ENCODE results near the gene CAMK1D.
A peak's percentile ranks its signal among the peaks of the same experiment; 100 is the strongest.
"Not testable (repeated sequence)": the region's sequence is repeated elsewhere in the genome, so short reads cannot be mapped to it uniquely, and the experiment has no call there.

Gene CAMK1D

DNA sequence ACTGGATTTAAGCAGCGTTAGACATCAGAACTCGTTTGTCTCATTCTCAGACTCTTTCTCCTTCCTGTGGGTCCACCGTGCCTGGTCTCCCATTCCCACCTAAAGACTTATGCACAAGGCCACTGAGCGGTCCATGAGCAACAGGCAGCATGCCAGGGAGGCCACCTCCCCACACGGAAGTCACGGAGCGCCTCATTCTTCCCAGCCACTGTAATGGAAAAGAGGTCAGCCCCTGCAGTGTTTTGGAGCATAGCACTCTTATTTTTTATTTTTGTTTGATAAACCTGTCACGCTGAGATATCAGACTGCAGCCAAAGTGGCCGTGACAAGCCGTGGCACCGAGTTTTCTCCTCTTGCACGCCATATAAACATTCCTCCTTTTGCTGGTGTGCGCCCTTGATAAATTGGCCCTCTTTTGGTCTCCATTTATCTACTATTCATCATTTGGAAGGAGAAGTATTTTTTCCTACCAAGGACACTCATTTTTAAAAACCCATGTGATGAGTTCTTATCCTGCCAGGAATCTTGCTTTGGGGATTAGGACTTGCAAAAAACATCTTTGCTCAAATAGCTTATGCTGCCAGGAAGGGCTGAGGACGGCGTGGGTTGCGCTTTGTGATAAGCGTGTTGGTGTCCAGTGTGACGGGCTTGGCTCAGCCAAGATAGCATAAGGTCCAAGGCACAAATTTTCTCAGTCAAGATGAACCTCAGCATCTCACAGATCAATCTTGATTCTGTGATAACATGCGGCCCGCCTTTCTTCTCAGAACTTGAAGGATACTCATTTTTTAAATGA, 446.2 kb downstream of the CAMK1D start:
- DNase-seq (ENCODE audit: low spot score), result peak; percentile 10

DNA sequence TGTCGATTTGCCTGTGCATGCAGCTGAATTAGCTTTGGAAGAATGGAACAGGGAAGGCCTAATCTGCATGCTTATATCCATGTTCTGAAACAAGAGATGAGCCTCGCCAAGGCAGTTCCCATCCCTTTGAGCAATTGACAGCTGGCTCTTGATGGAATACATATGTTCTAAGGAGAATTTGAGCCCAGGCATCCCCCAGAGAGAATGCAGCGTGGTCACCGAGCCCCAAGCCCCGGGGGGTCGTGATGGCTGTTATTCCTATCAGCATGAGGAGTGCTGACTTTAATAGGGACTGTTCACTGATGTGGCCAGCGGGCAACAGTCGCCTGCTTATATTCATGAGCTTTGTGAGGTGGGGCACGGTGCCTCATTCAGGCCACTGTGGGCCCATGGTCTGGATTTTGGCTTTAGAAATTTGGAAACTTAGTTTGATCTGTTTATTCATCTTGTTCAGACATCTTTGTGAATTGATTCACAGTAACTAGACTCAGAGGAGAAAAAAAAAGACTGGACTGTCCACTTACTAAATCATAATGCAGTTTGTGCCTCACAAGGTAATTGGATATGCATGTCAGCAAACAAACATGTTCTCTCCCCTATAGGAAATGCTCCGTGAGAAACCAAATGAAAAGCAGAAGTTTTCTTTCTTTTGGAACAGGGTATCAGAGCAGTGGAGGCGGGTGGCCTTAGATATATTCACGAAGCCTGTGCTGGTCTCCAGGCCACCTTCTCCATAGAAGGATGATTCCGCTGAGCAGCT, 447.2 kb downstream of the CAMK1D start:
- DNase-seq (ENCODE audit: low spot score), result no peak

DNA sequence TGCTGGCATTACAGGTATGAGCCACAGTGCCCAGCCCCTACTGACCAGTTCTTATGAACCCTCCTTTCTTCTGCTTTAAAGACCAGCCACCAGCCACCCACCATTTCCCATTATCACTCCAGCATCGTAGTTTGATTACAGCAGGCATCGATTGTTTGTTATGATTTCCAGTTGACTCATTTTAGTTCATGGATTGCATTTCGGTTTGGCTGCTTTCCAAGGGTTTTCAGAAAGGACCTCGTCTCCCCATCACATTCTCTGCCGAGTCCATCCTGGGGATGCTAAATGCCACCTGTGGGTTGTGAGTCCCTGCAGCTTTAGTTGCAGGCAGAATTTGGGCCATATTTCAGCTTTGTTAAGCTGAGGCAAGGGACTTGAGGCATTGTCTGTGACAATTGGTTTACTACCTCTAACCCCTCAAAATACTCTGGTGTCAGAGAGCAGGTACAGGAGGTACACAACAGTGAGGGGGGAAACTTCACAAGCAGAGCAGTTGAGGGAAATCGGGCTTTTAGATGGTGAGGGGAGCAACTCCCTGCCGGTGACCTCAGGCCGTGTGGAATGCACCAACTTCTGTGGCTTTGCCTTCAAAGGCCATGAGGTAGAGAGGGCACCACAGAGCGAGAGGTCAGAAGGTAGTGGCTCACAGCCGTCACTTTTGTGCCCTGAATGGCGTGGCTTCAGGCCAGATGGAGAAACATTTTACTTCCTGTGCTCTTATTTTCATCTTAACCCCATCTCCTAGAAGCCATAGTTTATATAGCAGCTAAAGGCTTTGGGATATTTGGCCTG, 448.3 kb downstream of the CAMK1D start:
- no peak for DNase-seq (ENCODE audit: low spot score)

DNA sequence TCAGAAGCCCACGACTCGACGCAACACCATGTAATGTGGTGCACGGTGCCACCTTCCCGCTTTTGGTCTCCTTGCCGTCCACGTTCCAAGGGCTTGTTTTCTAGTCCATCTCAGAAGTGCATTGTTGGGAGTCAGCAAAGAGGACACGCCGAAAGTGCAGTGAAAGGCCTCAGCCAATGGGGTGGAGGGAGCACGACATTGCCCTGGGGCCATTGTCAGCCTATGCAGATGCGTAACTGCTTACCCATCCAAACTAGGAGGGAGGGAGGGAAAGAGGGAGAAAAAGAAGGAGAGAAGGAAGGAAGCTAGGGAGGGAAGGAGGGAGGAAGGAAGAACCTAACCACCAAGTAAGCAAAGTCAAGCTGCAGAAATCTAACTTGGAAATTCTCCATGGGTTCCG, 449.8 kb downstream of the CAMK1D start:
- no peak for DNase-seq (ENCODE audit: low spot score)

DNA sequence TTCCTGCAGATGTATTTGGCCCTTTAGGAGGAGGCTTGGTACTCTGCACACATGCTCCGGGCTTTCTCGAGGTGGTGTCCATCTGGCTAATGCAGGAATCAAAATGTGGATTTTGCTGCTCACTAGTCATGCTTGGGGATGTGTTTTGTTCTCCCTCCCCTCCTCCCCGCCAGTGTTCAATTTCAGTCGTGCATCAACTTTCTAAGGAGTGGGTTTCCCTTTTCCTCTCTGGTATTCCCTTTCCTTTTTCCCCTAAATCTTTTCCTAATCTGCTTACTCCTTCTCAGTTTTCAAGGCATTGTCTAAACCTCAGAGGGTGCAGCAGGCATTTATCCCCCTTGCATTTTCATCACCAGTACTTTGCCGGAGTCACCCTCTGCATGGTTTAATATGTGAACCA, 450.4 kb downstream of the CAMK1D start:
- no peak for DNase-seq (ENCODE audit: low spot score)

DNA sequence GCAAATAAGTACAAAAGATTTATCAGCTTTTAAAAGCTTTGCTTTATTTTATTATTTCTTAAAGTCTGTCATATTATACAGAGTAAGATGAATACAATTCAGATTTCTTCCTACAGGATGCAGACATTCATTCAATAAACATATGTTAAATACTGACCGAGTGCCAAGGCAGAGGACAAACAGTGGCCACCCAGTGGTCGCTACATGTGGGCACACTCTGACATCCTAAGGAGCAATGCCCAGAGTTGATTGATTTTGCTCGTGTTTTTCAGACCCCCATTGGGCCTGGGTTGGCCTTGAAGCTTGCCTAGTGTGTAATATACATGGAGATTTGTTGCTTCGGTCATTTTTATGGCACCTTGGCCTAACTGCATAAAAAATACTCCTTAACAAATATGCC, 451.0 kb downstream of the CAMK1D start:
- DNase-seq (ENCODE audit: low spot score), result no peak

DNA sequence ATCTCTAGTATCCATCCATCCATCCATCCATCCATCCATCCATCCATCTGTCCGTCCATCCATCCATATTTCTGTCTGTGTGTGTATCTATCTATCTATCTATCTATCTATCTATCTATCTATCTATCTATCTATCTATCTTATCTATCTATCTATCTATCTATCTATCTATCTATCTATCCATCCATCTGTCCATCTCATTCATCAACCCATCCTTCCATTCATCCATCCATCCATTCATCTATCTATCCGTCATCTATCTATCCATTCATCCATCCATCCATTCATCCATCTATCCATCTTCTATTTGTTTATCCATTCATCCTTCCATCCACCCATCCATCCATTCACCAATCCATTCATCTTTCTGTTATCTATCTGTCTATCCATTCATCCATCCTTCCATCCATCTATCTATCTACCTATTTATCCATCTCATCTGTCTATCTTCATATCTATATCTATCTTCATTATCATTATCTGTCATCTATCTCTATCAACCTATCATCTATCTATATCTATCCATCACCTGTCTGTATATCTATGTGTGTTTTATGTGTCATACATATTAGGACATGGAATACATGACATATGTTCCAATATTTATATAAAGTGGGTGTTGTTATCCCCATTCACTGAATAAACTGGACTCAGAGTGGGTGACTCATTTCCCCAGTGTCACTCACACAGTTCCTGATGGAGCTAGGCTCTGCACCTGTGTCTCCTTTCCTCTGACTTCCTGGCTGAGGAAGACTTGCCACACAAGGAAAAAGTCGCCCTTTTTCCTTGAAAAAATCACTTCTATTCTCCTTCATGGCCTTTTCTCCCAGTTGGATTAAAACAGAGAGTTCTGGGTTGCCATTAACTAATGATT, 452.1 kb downstream of the CAMK1D start:
- no peak for DNase-seq (ENCODE audit: low spot score)

DNA sequence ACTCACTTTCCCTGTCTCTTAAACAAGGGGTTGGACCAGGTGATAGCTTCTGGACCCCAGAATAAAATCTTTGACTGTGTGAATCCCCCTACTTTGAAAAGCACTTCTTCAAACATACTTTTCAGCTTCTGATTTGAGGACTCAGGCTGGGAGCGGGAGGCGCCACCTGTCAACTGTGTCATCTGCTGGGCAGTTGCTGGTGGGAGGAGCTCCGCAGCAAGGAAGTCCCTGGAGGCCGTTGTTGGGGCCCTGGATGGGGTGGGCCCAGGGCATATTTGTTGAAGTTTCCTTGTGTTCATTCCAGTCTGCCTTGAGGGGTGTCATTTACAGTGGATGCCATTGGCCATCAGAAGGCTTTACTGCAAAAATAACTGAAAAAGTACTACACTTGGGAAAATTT, 454.4 kb downstream of the CAMK1D start:
- DNase-seq (ENCODE audit: low spot score), result no peak

DNA sequence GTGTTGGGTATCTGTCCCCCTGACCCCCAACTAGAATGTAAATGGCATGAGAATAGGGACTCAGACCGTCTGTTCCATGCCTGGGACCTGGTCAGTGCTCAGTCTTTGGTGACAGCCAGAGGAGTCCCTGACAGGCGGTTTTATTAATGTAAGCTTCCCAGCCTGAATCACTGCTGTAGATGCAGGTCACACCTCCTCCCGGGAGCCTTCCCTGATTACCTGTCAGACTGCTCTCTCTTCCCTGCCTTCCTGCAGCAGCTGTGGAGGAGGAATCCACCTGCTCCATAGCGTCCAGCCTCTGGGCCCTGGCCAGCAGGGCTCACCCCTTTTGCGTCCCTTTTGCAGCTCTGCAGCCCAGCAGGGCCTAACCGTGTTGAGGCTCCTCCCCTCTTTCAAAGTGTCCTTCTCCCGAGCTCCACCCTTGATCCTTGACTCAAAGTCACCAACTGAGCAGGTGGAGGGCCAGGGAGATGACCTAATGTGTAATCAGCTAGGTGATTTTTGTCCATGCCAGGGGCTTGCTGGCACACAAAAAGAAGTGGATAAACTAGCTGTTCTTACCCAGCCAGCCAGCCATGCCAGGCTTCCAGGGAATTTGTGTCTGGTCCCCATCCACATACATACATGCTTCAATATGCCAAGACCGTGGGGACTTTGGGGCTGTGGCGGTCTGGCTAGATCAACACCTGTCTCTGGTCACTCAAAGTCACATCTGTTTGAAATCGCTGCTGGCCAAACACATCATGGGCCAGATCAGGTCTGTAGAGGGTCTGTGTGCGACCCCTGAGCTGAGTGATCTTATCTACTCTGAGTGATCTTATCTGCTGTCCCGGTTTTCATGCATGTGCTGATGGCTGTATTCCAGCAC, 457.1 kb downstream of the CAMK1D start:
- peak; percentile 26 for DNase-seq (ENCODE audit: low spot score)

DNA sequence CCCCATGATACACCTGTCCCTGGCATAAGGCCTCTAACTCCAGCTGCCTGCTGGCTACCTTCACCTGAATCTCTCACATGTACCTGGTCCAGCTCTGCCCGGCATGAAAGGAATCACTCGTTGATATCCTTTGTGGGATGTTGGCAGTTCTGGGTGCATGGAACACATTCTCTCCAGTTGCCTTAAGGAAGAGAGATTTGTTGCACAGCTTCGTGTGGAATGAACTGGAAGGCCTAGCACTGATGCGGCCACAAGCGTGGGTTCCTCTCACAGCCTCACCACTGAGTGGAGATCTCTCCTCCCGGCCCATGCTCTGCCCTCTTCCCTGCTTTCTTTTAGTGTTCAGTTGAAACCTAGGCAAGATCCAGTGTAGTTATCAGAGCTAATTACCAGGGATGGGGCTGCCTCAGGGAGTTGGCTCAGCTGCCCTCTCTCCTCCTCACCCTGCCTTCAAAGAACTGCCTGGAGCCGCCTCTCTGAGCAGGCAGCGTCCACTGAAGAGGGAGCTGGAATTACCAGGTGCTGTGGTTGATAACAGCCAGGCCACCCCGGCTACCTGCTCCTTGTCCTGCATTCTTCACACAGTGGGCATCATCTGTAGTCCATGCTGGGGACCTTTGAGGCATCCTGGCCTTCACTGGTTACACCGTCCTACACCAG, 457.9 kb downstream of the CAMK1D start:
- DNase-seq (ENCODE audit: low spot score), result peak; percentile 42

DNA sequence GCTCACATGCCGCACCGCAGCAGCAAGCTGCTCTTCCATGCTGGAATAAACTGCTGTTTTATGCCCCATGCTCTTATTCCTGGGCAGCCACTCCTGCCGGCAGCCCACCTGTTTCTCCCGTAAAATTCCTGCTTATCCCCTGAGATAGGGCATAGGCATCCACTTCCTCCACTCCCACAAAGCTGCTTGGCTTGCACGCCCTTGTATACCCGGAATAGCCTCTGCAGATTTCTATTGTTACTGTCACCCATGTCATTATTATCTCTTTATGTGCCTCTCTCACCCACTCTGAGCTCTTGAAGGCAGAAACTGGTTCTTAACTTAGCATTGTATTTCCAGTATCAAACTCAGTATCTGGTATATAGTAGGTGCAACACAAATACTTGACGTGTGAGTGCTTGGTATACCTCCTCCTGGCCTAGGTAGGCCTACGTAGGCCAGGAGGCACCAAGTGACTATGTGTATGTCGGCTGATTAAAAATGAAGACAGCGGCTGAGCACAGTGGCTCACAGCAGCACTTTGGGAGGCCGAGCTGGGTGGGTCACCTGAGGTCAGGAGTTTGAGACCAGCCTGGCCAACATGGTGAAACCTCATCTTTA, 458.8 kb downstream of the CAMK1D start:
- no peak for DNase-seq (ENCODE audit: low spot score)

DNA sequence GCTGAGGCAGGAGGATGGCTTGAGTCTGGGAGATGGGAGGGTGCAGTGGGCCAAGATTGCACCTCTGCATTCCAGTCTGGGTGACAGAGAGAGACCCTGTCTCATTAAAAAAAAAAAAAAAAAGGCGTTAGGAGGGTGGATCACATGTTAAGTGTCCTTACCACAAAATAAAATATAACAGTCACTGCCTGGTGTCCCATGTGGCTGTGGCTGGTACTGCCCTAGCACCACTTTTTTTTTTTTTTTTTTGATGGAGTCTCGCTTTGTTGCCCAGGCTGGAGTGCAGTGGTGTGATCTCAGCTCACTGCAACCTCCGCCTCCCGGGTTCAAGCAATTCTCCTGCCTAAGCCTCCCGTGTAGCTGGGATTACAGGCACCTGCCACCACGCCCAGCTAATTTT, 460.7 kb downstream of the CAMK1D start:
- DNase-seq (ENCODE audit: low spot score), result not testable (repeated sequence)

DNA sequence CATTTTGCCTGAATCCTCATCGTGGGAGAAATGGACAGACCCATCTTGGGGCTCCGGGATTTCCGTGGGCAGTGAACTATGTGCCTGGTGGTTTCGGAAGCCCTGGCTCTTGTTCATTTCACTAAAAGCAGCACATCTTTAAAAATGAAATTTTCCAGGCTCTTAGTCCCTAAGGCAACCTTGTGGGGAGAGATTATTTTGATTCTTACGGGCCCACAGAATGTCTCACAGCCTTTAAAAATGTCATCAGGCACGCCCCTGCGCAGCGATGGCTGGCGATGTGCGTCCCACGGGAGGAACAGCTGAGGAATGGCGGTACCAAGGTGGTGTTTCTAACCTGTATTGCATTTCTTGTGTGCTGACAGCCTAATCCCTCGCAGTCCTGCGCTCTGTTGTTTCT, 462.5 kb downstream of the CAMK1D start:
- DNase-seq (ENCODE audit: low spot score), result no peak

DNA sequence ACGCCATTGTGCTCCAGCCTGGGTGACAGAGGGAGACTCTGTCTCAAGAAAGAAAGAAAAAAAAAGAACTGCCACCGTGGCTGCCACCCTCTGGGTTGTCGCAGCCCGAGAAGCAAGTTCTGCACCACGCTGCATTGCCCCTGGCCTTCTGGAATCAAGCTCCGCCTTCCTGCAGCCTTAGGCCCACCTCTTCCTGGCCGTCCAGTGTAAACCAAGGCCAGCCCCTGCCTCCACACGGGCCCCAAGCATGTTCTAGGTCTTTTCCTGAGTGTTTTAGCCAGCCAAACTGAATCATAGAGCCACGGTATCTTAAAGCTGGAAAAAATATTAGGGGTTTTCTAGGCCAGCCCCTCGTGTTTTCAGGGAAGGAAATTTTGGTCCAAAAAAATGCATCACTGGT, 463.2 kb downstream of the CAMK1D start:
- no peak for DNase-seq (ENCODE audit: low spot score)

DNA sequence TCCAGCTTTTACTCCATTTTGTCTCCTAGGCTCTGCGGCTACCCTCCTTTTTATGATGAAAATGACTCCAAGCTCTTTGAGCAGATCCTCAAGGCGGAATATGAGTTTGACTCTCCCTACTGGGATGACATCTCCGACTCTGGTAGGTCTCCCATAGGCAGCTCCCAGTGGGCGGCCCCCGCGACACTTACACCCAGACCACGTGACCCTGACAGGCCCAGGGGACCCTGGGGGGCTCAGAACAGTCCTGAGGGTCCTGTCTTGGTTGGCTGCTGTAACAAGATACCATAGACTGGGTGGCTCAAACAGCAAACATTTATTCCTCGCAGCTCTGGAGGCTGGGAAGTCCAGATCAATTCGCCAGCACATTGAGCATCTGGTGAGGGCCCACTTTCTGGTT, 464.8 kb downstream of the CAMK1D start:
- no peak for DNase-seq (ENCODE audit: low spot score)

DNA sequence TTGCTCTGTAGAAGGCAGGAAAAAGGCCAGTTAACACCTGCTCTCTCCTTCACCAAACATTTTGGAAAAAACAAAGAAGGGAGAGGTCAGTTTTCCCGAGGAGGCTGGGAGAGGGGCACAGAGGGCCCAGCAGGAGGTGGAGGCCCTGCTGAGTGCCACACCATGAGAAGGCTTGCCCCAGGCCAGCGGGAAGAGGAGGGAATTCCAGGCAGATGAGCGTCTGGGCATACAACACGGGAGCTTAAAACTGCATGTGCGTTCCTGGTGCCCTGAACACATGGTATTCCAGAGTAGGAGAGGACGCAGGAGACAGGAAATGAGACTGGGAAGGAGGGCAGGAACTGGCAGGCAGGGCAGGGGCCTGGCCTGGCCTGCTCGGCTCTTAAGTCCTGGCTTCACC, 469.7 kb downstream of the CAMK1D start:
- no peak for DNase-seq (ENCODE audit: low spot score)

DNA sequence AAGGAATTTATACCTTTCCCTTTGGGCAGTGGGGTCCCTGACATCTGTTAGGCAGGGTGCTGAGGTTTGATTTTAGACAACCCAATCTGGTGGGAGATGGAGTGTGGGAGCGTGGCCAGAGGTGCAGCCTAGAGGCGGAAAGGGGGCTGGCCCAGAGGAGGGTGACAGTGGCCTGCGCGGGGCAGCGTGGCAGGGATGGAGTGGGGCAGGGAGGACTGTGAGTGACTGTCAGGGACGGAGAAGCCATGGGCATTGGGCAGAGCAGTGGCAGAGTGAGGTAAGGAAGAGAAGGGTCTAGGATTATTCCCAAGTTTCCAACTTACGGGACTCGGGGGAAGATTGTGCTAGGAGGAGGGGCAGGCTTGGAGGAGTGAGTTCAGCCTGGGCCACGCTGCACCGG, 470.3 kb downstream of the CAMK1D start:
- no peak for DNase-seq (ENCODE audit: low spot score)

DNA sequence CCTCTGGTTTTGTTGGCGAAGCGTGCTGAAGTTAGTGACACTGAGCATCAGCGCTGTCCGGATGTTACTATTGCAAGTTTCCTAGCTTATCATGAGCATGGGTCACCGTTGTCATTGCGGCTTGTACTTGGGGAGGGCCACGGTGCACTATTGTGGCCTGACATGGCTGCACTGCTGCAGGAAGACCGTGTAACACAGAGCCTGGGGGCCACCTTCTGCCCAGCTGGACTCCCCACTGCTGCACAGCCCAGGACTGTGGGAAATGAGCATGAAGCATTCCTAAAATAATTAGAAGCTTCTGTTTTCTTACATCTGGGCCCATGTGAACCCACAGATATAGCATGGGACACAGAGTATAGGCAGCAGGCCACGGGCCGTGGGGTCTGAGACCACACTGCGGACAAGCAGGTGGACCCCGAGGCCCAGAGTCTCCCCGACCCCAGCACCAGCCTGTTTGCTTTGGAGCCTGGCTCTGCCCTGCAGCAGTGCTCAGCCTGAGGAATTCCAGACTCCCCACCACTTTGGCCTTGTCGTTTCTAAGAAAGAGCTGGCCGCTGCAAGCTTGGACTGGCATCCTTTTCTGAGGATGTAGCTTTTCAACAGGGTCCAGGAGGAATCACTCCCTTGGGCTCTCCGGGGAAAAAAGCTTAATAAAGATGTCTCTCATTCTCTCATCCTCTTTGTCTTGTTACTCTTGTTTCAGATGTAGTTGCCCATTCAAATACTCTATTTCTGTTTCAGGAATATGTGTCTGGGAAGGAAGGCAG, 473.0 kb downstream of the CAMK1D start:
- DNase-seq (ENCODE audit: low spot score), result no peak

DNA sequence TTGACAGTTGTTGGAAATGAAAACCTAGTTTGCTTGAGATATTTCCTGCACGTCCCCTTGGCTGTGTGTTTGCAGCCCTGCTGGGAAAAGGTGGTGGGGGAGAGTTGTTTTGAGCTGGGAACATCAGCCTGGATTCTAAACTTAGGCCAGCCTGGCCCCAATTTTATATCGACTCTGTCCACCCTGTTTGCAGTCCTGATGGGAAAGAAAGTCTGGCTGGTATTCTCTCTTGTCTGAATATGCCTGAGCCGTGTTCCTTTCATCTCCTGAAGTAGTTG, 473.5 kb downstream of the CAMK1D start:
- DNase-seq (ENCODE audit: low spot score), result no peak
